Loucy (cell line): ENCODE data around the gene ZNF831.

ENCODE experiments used
- H2AFZ ChIP-seq: fragments of 200-600 bp; sonication (generic); 2 replicates; pipeline ENCODE4 v1.6.0; 2016; ENCODE audit warnings: antibody characterized with exemption, mild to moderate bottlenecking, low read length, moderate library complexity
- H3F3A ChIP-seq: fragments of 200-600 bp; 2 replicates; pipeline ENCODE4 v1.6.0; 2016; ENCODE audit warnings: antibody characterized with exemption, low read depth, mild to moderate bottlenecking
- H3K27me3 ChIP-seq: fragments of 200-600 bp; sonication (generic); 2 replicates; pipeline ENCODE4 v1.6.1; 2014; ENCODE audit warnings: low read length, mild to moderate bottlenecking; ENCODE audit not compliant: insufficient read depth, poor library complexity, severe bottlenecking
- H3K36me3 ChIP-seq: fragments of 200-600 bp; sonication (generic); 2 replicates; pipeline ENCODE4 v1.6.1; 2016; ENCODE audit warnings: low read length; ENCODE audit not compliant: insufficient read depth
- H3K4me1 ChIP-seq: fragments of 200-600 bp; sonication (generic); 2 replicates; pipeline ENCODE4 v1.5.1; 2014; ENCODE audit warnings: low read length, mild to moderate bottlenecking; ENCODE audit not compliant: insufficient read depth, poor library complexity, severe bottlenecking
- H3K4me2 ChIP-seq: fragments of 200-600 bp; sonication (generic); 2 replicates; pipeline ENCODE4 v1.6.0; 2014; ENCODE audit warnings: antibody characterized with exemption, low read length, low read depth, mild to moderate bottlenecking; ENCODE audit not compliant: poor library complexity, severe bottlenecking
- H3K4me3 ChIP-seq: fragments of 200-600 bp; sonication (generic); 2 replicates; pipeline ENCODE4 v1.5.1; 2014; ENCODE audit warnings: low read length, mild to moderate bottlenecking, mixed read lengths; ENCODE audit not compliant: poor library complexity, severe bottlenecking
- H3K79me2 ChIP-seq: fragments of 200-600 bp; sonication (generic); 2 replicates; pipeline ENCODE4 v1.6.1; 2014; ENCODE audit warnings: low read length; ENCODE audit not compliant: insufficient read depth
- H3K9ac ChIP-seq: fragments of 200-600 bp; sonication (generic); 2 replicates; pipeline ENCODE4 v1.6.0; 2014; ENCODE audit warnings: mild to moderate bottlenecking, low read depth, low read length, moderate library complexity; ENCODE audit not compliant: poor library complexity, severe bottlenecking
- H3K9me2 ChIP-seq: fragments of 200-600 bp; sonication (generic); replicated peaks from 2 replicates; pipeline ENCODE4 v1.6.1; 2016; ENCODE audit warnings: low read depth, low read length, mixed read lengths
- H3K9me3 ChIP-seq: fragments of 200-600 bp; sonication (generic); 2 replicates; pipeline ENCODE4 v1.6.1; 2014; ENCODE audit warnings: mild to moderate bottlenecking, antibody characterized with exemption, low read length, low read depth; ENCODE audit not compliant: insufficient read depth
- H4K20me1 ChIP-seq: fragments of 200-600 bp; sonication (generic); 2 replicates; pipeline ENCODE4 v1.6.0; 2014; ENCODE audit warnings: antibody characterized with exemption, low read length, mild to moderate bottlenecking; ENCODE audit not compliant: insufficient read depth, poor library complexity, severe bottlenecking
- CTCF ChIP-seq: fragments of 200-600 bp; sonication (generic); conservative IDR thresholded peaks from 2 replicates; pipeline ENCODE4 v1.5.1; 2014; ENCODE audit warnings: mild to moderate bottlenecking, antibody characterized with exemption, low read length
- EZH2phosphoT487 ChIP-seq: fragments of 200-600 bp; IDR thresholded peaks from 2 replicates; pipeline ENCODE4 v1.6.1; 2018; ENCODE audit warnings: antibody characterized with exemption, mild to moderate bottlenecking, moderate library complexity, borderline replicate concordance

The ZNF831 gene

GRCh38 chr20:59235226-59235625, 71.6 kb downstream of the ZNF831 start:
- H3K36me3 ChIP-seq, result no peaks in the 10 kb centered on the region
- H3F3A ChIP-seq, result no peaks in the 10 kb centered on the region
- H4K20me1 ChIP-seq, result no peaks in the 10 kb centered on the region
- H3K79me2 ChIP-seq, result no peaks in the 10 kb centered on the region
- H3K4me2 ChIP-seq, result no peak overlapping the region
- H3K4me1 ChIP-seq, result peaks cover 9% of the 10 kb centered on the region
- H3K9ac ChIP-seq, result no peak overlapping the region
- H3K4me3 ChIP-seq, result no peak overlapping the region
- H2AFZ ChIP-seq, result no peak overlapping the region
- H3K9me3 ChIP-seq, result no peaks in the 10 kb centered on the region
- peaks cover 4% of the 10 kb centered on the region for H3K27me3 ChIP-seq
- no peak for TF ChIP-seq CTCF
- TF ChIP-seq EZH2phosphoT487, result no peak
- no peaks in the 10 kb centered on the region for H3K9me2 ChIP-seq

DNA sequence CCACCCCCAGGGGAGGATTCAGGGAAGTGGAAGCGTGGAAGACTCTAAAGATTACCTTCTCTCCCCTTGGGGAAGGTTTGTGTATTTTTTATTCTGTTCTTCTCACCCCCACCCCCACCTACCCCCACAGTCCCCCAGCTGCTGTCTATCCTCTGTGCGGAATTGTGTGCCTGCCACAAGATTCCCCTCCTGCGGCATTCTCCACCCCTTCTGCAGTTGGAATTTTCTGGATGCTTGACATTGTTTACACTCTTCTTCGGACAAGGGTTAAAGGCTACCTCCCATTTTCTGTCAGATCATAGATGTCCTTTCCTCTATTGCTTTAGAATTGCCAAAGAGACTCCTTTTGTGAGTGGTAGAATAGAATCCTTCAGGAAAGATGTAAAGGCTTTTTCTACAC, 76.4 kb downstream of the ZNF831 start:
- H3K27me3 ChIP-seq, result peaks cover 17% of the 10 kb centered on the region
- H3K36me3 ChIP-seq, result no peaks in the 10 kb centered on the region
- no peak overlapping the region for H3K4me2 ChIP-seq
- no peaks in the 10 kb centered on the region for H3K9me3 ChIP-seq
- H3K79me2 ChIP-seq, result no peaks in the 10 kb centered on the region
- H3K4me3 ChIP-seq, result no peak overlapping the region
- peaks cover 9% of the 10 kb centered on the region for H3K4me1 ChIP-seq
- H3K9ac ChIP-seq, result no peak overlapping the region
- H2AFZ ChIP-seq, result no peak overlapping the region
- TF ChIP-seq CTCF (no peak), EZH2phosphoT487 (no peak)
- no peaks in the 10 kb centered on the region for H4K20me1 ChIP-seq
- H3K9me2 ChIP-seq, result no peaks in the 10 kb centered on the region
- H3F3A ChIP-seq, result no peaks in the 10 kb centered on the region

DNA sequence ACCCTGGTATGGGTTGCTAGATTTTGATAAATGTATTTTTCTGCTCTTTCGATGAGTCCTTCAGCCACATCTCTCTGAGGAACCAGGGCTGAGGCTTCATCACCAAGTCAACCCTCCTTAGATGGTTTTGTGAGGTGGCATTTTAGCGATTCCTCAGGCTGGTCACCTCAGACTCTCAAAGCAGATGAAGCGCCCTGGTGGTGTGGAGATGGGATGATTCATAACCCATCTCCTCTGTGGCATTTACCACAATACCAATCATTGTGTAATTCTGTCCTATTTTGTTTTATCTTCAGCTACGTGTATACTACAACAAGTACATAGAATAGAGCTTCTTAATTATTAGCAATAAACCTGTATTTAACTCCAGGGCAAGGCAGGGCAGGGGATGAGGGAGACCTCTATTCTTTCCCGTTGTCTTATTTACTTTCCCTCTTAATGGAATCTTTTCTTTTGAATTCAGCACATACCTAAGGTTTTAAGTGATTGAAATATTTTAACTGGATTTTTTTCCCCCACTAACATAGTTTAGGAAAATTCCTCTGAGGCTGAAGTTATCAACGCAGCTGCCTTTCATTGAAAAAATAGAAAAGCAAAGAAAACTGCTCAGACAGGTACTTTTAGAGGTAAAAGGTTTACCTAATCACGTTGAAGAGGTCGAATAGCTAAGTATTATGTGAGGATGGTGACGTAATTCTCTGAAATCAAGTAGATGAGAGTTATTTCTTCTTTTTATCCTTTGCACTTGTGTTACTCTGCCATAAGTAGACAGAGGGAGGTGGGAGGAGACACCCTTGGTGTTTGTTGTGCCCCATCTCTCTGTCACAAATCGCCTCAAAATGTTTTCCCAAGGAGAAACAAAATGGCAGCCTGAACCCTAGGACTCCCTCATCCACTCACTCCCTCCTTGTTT, 79.3 kb downstream of the ZNF831 start:
- no peak overlapping the region for H3K9ac ChIP-seq
- no peaks in the 10 kb centered on the region for H3K9me2 ChIP-seq
- H3K79me2 ChIP-seq, result no peaks in the 10 kb centered on the region
- H3K4me2 ChIP-seq, result no peak overlapping the region
- TF ChIP-seq EZH2phosphoT487 (no peak), CTCF (no peak)
- no peaks in the 10 kb centered on the region for H4K20me1 ChIP-seq
- peaks cover 37% of the 10 kb centered on the region for H3K27me3 ChIP-seq
- H3K36me3 ChIP-seq, result no peaks in the 10 kb centered on the region
- no peaks in the 10 kb centered on the region for H3K9me3 ChIP-seq
- no peak overlapping the region for H3K4me3 ChIP-seq
- H3F3A ChIP-seq, result no peaks in the 10 kb centered on the region
- no peaks in the 10 kb centered on the region for H3K4me1 ChIP-seq
- no peak overlapping the region for H2AFZ ChIP-seq
